Mucosa of descending colon (tissue), 3 donors: ENCODE data around the gene SLC25A28. TPM values are rescaled to one million over a fixed set of nuclear protein-coding genes. Genes with fewer than 3 reads are reported as not detected.
"Not testable (repeated sequence)": the region's sequence is repeated elsewhere in the genome, so short reads cannot be mapped to it uniquely, and the experiment has no call there.

ENCODE experiments used
- ATAC-seq: fragments of 200-7000 bp; cut with Tn5 transposase; one replicate; pipeline ENCODE4 v1.9.1; 2020; ENCODE audit warnings: mild to moderate bottlenecking, moderate library complexity
- DNase-seq, 3 donors: peaks; one replicate each; pipeline ENCODE4 v3.0.0-alpha.2; 2020
- H3K36me3 ChIP-seq: fragments of 200-600 bp; one replicate; pipeline ENCODE4 v1.8.0; 2021; ENCODE audit warnings: low read depth, mild to moderate bottlenecking
- H3K4me1 ChIP-seq: fragments of 200-600 bp; one replicate; pipeline ENCODE4 v1.8.0; 2021; ENCODE audit warnings: low read depth, mild to moderate bottlenecking
- H3K4me3 ChIP-seq: fragments of 200-600 bp; one replicate; pipeline ENCODE4 v1.8.0; 2021; ENCODE audit warnings: mild to moderate bottlenecking
- H3K9me3 ChIP-seq: fragments of 200-600 bp; one replicate; pipeline ENCODE4 v1.8.0; 2021; ENCODE audit warnings: mild to moderate bottlenecking
- intact Hi-C, 2 donors: fragments of 100-400 bp; cut with DNase I in 1 of 2; cut with micrococcal nuclease in 1 of 2; formaldehyde crosslinking; loops; one replicate each; pipeline versions ENCODE4 v1.11.0 to v1.11.1; 2022; cut with DNase I, micrococcal nuclease
- total RNA-seq, 3 donors: library from RNA; stranded (reverse); fragmentation: NEBNext Ultra II Directional in 2 of 3; extraction: Animal tissue kit (Norgen Biotek cat#: 25700) in 2 of 3; gene quantifications; one replicate each; pipeline versions ENCODE4 v1.2.1 to v1.2.4, GENCODE V29; 2021 to 2023
- TF ChIP-seq, protein P1 (sequence below): fragments of 200-600 bp; IDR thresholded peaks from one replicate; pipeline ENCODE4 v1.8.0; 2022; ENCODE audit warnings: antibody characterized with exemption, mild to moderate bottlenecking
- donor health status: DM: no; HTN: no; CAD: no; lungs with moderate emphysema.
- donor health status: DM: no; HTN: no; CAD: no.
- donor health status: DM: no; HTN: yes; CAD: no.

The SLC25A28 gene
- total RNA-seq, 3 donors from 2014 or later, result 38.2 to 64.4 (median 39.6) TPM

DNA sequence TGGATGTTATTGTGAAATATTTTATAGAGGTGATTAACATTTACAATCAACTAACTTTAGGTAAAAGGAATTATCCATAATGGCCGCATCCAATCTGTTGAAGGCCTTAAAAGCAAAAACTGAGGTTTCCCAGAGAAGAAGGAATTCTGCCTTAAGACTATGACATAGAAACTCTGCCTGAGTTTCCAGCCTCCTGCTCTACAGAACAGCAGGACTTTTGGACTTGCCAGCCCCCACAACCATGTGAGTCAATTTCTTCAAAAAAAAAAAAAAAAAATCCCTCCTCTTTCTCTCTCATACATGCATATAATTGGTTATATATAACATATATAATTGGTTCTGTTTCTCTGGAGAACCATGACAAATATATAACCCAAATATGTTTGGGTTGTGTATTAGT, 15.4 kb downstream of the SLC25A28 start:
- ATAC-seq (no peak), DNase-seq (no peak)
- Histone ChIP-seq H3K4me3 (no peak overlapping the region), H3K9me3 (no peaks in the 10 kb centered on the region), H3K36me3 (no peaks in the 10 kb centered on the region), H3K4me1 (no peaks in the 10 kb centered on the region)
- intact Hi-C loops, result no loop called here
- TF ChIP-seq, protein P1, sequence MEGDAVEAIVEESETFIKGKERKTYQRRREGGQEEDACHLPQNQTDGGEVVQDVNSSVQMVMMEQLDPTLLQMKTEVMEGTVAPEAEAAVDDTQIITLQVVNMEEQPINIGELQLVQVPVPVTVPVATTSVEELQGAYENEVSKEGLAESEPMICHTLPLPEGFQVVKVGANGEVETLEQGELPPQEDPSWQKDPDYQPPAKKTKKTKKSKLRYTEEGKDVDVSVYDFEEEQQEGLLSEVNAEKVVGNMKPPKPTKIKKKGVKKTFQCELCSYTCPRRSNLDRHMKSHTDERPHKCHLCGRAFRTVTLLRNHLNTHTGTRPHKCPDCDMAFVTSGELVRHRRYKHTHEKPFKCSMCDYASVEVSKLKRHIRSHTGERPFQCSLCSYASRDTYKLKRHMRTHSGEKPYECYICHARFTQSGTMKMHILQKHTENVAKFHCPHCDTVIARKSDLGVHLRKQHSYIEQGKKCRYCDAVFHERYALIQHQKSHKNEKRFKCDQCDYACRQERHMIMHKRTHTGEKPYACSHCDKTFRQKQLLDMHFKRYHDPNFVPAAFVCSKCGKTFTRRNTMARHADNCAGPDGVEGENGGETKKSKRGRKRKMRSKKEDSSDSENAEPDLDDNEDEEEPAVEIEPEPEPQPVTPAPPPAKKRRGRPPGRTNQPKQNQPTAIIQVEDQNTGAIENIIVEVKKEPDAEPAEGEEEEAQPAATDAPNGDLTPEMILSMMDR, result no peak

DNA sequence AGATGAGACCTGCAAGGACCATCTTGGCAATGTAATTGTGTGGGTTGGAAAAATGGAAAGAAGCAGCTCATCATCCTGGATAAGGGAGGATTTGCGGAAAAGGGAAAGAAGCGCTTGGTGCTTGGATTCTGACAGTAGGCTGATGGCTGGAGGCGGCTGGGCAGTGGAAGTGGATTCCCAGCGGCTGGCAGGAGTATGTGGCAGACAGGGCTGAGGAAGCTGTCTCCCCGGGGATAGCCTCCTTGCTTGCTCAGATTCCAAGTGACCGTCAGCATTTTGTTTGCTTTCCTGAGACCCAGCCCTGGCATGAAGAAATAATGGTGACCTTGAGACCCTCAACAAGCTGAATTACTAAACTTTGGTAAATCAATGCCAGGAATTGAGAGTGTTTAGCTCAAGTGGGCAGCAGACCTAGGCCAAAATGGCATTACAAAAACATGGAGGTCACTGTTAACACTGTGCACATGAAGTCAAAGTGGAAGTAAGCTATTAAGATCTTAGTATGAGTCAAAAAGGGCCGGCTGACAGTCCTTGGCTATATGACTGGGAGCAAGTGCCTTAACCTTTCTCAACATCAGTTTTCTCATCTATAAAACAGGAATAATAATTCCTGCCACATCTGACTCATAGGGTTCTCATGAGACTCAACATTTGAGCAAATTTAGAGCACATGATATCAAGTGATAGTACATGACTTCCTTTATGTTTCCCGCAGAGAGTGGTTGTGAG, 21.3 kb downstream of the SLC25A28 start:
- ATAC-seq (peak; percentile 25), DNase-seq (no peak)
- Histone ChIP-seq H3K36me3 (no peaks in the 10 kb centered on the region), H3K9me3 (no peaks in the 10 kb centered on the region), H3K4me3 (no peak overlapping the region), H3K4me1 (peaks cover 13% of the 10 kb centered on the region)
- intact Hi-C loops, result no loop called here
- TF ChIP-seq, protein P1, result no peak

DNA sequence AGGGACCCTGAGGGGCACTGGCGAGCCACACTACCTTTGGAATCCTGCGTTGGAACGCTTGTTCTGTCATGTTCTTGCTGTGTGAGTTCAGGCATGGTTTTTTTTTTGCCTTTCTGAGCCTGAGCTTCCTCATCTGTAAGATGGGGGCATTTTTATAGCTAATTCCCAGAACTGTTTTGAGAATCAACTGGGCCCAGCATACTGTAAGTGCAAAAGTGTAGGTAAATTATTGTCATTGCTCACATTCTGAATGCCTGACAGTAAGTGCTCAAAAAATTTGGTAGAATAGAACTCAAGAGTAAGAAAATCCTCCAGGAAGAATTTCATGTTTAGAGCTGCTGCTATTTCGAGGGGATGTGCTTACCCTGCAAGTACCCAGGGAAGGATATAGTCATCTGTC, 22.2 kb downstream of the SLC25A28 start:
- no peak for DNase-seq
- no peaks in the 10 kb centered on the region for H3K36me3 ChIP-seq
- no peaks in the 10 kb centered on the region for H3K9me3 ChIP-seq
- no peak for ATAC-seq
- TF ChIP-seq, protein P1, result no peak
- peaks cover 21% of the 10 kb centered on the region for H3K4me1 ChIP-seq
- intact Hi-C loops, result no loop called here
- no peak overlapping the region for H3K4me3 ChIP-seq

DNA sequence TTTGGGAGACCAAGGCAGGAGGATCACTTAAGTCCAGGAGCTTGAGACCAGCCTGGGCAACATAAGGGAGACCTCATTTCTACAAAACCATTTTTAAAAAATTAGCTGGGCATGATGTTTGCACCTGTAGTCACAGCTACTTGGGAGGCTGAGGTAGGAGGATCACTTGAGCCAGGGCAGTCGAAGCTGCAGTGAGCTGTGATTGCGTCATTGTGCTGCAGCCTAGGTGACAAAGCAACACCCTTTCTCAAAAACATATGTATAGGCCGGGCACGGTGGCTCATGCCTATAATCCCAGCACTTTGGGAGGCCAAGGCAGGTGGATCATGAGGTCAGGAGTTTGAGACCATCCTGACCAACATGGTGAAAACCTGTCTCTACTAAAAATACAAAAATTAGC, 23.5 kb downstream of the SLC25A28 start:
- H3K4me3 ChIP-seq, intact Hi-C loops, H3K36me3 ChIP-seq, DNase-seq, ATAC-seq, H3K9me3 ChIP-seq: not testable (repeated sequence)
- peaks cover 21% of the 10 kb centered on the region for H3K4me1 ChIP-seq

DNA sequence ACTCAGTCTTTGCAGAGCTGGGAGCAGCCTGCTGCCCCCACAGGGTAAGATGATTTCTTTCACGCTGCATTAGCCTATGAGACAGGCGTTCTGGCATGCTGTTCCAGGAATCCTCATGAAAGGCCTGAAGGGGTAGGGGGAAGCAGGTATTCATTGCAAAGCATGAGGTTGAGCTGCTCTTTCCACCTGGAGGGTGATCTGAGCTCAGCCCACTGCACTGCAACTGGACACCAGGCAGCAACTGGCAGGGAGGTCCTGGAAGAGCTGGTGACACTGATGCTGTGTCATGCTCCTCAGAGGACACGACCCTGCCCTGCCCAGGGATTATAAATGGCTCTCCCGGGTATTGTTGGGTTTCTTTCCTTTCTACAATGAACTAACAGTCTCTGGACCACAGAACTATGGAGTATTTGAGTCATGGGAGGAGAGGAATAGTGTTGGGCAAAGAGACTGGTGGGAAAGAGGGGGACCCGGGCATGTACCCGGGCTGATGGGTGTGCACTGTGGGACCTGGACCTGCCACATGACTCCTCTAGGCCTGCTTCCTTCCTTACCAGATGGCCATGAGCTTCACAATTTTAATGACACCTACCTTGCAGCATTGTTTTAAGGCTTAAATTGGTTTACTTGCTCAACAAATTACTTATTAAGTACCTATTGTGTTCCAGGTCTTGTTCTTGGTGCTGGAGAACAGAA, 24.3 kb downstream of the SLC25A28 start:
- DNase-seq (peak in 2 of 3 donors; percentile 35 to 55), ATAC-seq (peak; percentile 74)
- peaks cover 21% of the 10 kb centered on the region for H3K4me1 ChIP-seq
- no peaks in the 10 kb centered on the region for H3K9me3 ChIP-seq
- intact Hi-C loops, result no loop called here
- TF ChIP-seq, protein P1, result no peak
- no peaks in the 10 kb centered on the region for H3K36me3 ChIP-seq
- no peak overlapping the region for H3K4me3 ChIP-seq

DNA sequence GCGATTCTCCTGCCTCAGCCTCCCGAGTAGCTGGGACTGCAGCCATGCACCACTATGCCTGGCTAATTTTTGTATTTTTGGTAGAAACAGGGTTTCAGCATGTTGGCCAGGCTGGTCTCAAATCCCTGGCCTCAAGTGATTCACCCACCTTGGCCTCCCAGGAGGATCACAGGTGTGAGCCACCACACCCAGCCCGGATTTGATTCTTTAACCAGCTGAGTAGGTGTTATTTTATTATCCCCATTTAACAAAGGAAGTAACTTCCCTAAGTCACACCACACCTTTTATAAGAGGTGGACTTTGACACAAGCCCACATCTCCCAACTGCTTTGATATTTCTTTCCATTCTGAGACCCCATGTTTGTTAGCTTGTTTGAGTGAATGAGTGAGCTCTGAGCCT, 25.0 kb downstream of the SLC25A28 start:
- H3K36me3 ChIP-seq, result no peaks in the 10 kb centered on the region
- intact Hi-C loops, result no loop called here
- no peak overlapping the region for H3K4me3 ChIP-seq
- ATAC-seq (peak; percentile 87), DNase-seq (peak; percentile 55 to 75 (median 64))
- TF ChIP-seq, protein P1, result no peak
- H3K9me3 ChIP-seq, result no peaks in the 10 kb centered on the region
- H3K4me1 ChIP-seq, result peaks cover 21% of the 10 kb centered on the region
